ENCODE measurements around the gene UNG. TPM values are rescaled to one million over a fixed set of nuclear protein-coding genes. Genes with fewer than 3 reads are reported as not detected.

The UNG gene
- polyA plus RNA-seq, 1 of the 3 experiments (the other 2 are of a cell fraction): 33.2 TPM

DNA sequence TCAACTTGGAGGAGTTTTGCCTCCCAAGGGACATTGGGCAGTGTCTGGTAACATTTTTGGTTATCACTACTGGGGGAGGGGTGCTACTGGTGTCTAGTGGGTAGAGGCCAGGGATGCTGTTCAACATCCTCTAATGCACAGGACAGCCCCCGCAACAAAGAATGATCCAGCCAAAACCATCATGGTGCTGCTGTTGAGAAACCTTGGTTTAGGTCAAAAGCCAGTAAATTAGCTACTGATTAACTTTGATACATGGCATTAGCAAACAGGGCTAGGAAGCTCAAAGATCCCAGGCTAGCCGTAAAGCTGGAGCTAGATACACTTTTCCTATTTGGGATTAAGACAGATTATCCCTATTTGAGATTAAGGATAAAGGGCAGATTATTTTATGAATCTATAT, 13.0 kb upstream of the UNG start:
- Histone ChIP-seq H3K9me3 (no peaks in the 10 kb centered on the region), H3K27ac (ENCODE audit: low read depth in 2 of 2, low read length in 1 of 2) (no peak overlapping the region), H3K9ac (no peak overlapping the region), H3K27me3 (ENCODE audit: insufficient read depth) (no peaks in the 10 kb centered on the region), H3K4me3 (ENCODE audit: low read depth in 2 of 2, low read length in 1 of 2) (no peak overlapping the region), H3K79me2 (ENCODE audit: insufficient read depth) (no peaks in the 10 kb centered on the region), H3F3A (replicated peaks; ENCODE audit: insufficient read depth) (peaks cover 4% of the 10 kb centered on the region), H3K9me2 (no peaks in the 10 kb centered on the region), H3K4me1 (ENCODE audit: control insufficient read depth in 1 of 2, insufficient read depth in 2 of 2, low read depth in 1 of 2, low read length in 1 of 2) (no peaks in the 10 kb centered on the region), H2AFZ (ENCODE audit: low read depth) (no peak overlapping the region), H3K4me2 (no peak overlapping the region), H3K36me3 (replicated peaks in 1 of 2; ENCODE audit: control insufficient read depth in 1 of 2, insufficient read depth in 2 of 2, low read length in 1 of 2) (peaks cover 31 to 80% of the 10 kb centered on the region in 2 experiments), H4K20me1 (ENCODE audit: insufficient read depth) (no peaks in the 10 kb centered on the region)
- POLR2A ChIA-PET: no interaction called here
- CTCF ChIA-PET: interaction anchor here (4.3 kb wide), 1 partner anchor 9 kb away, joined by 20 read pairs; the partner anchor contains the start of gene ALKBH2
- no peak for DNase-seq
- 92% methylated on average over 2 of the region's 2 CpGs for WGBS (ENCODE audit: low lambda C conversion rate)
- TF ChIP-seq, protein P1, sequence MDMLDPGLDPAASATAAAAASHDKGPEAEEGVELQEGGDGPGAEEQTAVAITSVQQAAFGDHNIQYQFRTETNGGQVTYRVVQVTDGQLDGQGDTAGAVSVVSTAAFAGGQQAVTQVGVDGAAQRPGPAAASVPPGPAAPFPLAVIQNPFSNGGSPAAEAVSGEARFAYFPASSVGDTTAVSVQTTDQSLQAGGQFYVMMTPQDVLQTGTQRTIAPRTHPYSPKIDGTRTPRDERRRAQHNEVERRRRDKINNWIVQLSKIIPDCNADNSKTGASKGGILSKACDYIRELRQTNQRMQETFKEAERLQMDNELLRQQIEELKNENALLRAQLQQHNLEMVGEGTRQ (IDR thresholded peaks at IDR 0.05; ENCODE audit: borderline replicate concordance, low read depth, low read length): no peak
- TF ChIP-seq FOXJ3 (CRISPR knock-in tag; IDR thresholded peaks at IDR 0.05): no peak
- TF ChIP-seq GABPA (IDR thresholded peaks at IDR 0.05; ENCODE audit: low read depth): no peak
- TF ChIP-seq FOXM1 (IDR thresholded peaks at IDR 0.05; ENCODE audit: low read depth): no peak

DNA sequence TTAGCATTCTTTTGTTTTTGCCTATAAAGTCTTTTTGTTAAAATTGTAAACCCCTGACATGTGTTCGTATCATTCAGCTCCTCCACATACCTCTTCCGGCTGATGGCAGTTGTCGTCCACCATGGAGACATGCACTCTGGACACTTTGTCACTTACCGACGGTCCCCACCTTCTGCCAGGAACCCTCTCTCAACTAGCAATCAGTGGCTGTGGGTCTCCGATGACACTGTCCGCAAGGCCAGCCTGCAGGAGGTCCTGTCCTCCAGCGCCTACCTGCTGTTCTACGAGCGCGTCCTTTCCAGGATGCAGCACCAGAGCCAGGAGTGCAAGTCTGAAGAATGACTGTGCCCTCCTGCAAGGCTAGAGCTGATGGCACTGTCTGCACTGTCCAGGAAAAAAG, 11.8 kb upstream of the UNG start:
- no peak for DNase-seq
- 96% methylated on average over 7 of the region's 11 CpGs for whole genome bisulfite sequencing (ENCODE audit: low lambda C conversion rate)
- Histone ChIP-seq H4K20me1 (ENCODE audit: insufficient read depth) (no peaks in the 10 kb centered on the region), H3K4me3 (ENCODE audit: low read depth in 2 of 2, low read length in 1 of 2) (no peak overlapping the region), H3K27ac (ENCODE audit: low read depth in 2 of 2, low read length in 1 of 2) (no peak overlapping the region), H3K4me1 (ENCODE audit: control insufficient read depth in 1 of 2, insufficient read depth in 2 of 2, low read depth in 1 of 2, low read length in 1 of 2) (no peaks in the 10 kb centered on the region), H3K27me3 (ENCODE audit: insufficient read depth) (no peaks in the 10 kb centered on the region), H3F3A (replicated peaks; ENCODE audit: insufficient read depth) (peaks cover 4% of the 10 kb centered on the region), H3K9me2 (no peaks in the 10 kb centered on the region), H3K9me3 (no peaks in the 10 kb centered on the region), H3K79me2 (ENCODE audit: insufficient read depth) (no peaks in the 10 kb centered on the region; the same call in 1 of the 2 replicates), H3K9ac (no peak overlapping the region), H3K36me3 (replicated peaks in 1 of 2; ENCODE audit: control insufficient read depth in 1 of 2, insufficient read depth in 2 of 2, low read length in 1 of 2) (peaks cover 39 to 74% of the 10 kb centered on the region in 2 experiments), H2AFZ (ENCODE audit: low read depth) (no peak overlapping the region), H3K4me2 (no peak overlapping the region)
- TF ChIP-seq, protein P2, sequence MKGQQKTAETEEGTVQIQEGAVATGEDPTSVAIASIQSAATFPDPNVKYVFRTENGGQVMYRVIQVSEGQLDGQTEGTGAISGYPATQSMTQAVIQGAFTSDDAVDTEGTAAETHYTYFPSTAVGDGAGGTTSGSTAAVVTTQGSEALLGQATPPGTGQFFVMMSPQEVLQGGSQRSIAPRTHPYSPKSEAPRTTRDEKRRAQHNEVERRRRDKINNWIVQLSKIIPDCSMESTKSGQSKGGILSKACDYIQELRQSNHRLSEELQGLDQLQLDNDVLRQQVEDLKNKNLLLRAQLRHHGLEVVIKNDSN (IDR thresholded peaks at IDR 0.05; ENCODE audit: borderline replicate concordance, low read depth): no peak
- no peak for TF ChIP-seq RFX5 (IDR thresholded peaks at IDR 0.05; ENCODE audit: low read length)
- TF ChIP-seq FOSL2 (IDR thresholded peaks at IDR 0.05; ENCODE audit: borderline replicate concordance, low read depth): no peak
- TF ChIP-seq FOXM1 (IDR thresholded peaks at IDR 0.05; ENCODE audit: low read depth): no peak
- TF ChIP-seq, protein P3, sequence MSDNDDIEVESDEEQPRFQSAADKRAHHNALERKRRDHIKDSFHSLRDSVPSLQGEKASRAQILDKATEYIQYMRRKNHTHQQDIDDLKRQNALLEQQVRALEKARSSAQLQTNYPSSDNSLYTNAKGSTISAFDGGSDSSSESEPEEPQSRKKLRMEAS (IDR thresholded peaks at IDR 0.05; ENCODE audit: low read depth): no peak
- no peak for TF ChIP-seq FOXJ3 (CRISPR knock-in tag; IDR thresholded peaks at IDR 0.05)
- no peak for TF ChIP-seq SMC3 (IDR thresholded peaks at IDR 0.05; ENCODE audit: low read depth, low read length)
- TF ChIP-seq MXI1 (IDR thresholded peaks at IDR 0.05; ENCODE audit: low read depth, low read length): no peak
- TF ChIP-seq EZH2phosphoT487 (IDR thresholded peaks at IDR 0.05; ENCODE audit: borderline replicate concordance, low read depth): no peak
- no peak for TF ChIP-seq CHD2 (IDR thresholded peaks at IDR 0.05; ENCODE audit: low read length, partially characterized antibody)
- TF ChIP-seq JUND (IDR thresholded peaks at IDR 0.05): no peak
- TF ChIP-seq, protein P4, sequence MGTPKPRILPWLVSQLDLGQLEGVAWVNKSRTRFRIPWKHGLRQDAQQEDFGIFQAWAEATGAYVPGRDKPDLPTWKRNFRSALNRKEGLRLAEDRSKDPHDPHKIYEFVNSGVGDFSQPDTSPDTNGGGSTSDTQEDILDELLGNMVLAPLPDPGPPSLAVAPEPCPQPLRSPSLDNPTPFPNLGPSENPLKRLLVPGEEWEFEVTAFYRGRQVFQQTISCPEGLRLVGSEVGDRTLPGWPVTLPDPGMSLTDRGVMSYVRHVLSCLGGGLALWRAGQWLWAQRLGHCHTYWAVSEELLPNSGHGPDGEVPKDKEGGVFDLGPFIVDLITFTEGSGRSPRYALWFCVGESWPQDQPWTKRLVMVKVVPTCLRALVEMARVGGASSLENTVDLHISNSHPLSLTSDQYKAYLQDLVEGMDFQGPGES (IDR thresholded peaks at IDR 0.05; ENCODE audit: low read depth, low read length): no peak
- no peak for TF ChIP-seq RXRA (IDR thresholded peaks at IDR 0.05; ENCODE audit: borderline replicate concordance, low read depth)
- no peak for TF ChIP-seq NFIC (IDR thresholded peaks at IDR 0.05; ENCODE audit: borderline replicate concordance)
- TF ChIP-seq ELF1 (IDR thresholded peaks at IDR 0.05): no peak
- no peak for TF ChIP-seq RAD21 (IDR thresholded peaks at IDR 0.05; ENCODE audit: low read length)
- no peak for TF ChIP-seq TCF12 (IDR thresholded peaks at IDR 0.05)
- TF ChIP-seq, protein P1 (IDR thresholded peaks at IDR 0.05; ENCODE audit: borderline replicate concordance, low read depth, low read length): no peak
- TF ChIP-seq SIN3A (IDR thresholded peaks at IDR 0.05; ENCODE audit: borderline replicate concordance, low read depth, low read length): no peak
- ChIA-PET POLR2A (no interaction called here), CTCF (interaction anchor here (4.3 kb wide), 1 partner anchor 8 kb away, joined by 20 read pairs; the partner anchor contains the start of gene ALKBH2)

Measured in SK-N-SH (cell line).